HG02970 (cell line): Measurements from ENCODE around the gene GRK3.
"Not testable (repeated sequence)": the region's sequence is repeated elsewhere in the genome, so short reads cannot be mapped to it uniquely, and the experiment has no call there.

Experiments used
- ATAC-seq: cut with Tn5 transposase; IDR thresholded peaks from one replicate; pipeline ENCODE4 v1.9.1; 2021; ENCODE audit warnings: mild to moderate bottlenecking, moderate library complexity, moderate number of reproducible peaks; ENCODE audit not compliant: unreplicated experiment, low FRiP score

Gene GRK3

DNA sequence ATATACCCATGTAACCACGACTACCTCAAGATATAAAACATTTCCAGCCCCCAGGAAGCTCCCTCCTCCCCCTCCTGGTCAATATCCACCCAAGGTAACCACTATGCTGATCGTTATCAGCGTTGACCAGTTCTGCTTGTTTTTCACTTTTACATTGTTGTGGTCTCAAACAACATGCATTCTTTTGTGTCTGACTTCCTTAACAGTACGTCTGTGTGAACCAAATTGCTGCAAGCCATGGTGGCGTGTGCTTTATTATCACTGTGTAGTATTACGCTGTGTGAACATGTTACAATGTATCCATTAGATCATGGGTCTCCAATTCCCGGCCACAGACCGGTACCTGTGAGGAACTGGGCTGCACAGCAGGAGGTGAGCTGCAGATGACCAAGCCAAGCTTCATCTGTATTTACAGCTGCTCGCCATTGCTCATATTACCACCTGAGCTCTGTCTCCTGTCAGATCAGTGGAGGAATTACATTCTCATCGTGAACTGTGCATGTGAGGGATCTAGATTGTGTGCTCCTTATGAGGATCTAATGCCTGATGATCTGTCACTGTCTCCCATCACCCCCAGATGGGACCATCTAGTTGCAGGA lies 15.5 kb upstream of the GRK3 start:
- no peak for ATAC-seq

DNA sequence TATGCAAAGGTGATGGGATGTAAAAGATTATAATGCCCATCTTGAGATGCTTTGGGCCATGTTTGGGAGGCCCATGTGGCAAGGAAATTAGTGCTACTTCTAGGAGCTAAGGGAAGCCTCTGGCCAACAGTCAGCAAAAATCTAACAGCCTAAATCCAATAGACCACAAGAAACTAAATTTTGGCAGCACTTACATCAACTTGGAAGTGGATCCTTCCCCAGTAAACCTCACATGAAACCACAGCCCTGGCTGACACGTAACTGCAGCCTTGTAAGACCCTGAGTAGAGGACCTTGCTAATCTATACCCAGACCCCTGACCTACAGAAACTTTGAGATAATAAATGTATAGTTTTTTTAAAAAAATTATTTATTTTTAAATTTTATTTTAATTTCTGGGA lies 13.1 kb upstream of the GRK3 start:
- ATAC-seq = no peak

DNA sequence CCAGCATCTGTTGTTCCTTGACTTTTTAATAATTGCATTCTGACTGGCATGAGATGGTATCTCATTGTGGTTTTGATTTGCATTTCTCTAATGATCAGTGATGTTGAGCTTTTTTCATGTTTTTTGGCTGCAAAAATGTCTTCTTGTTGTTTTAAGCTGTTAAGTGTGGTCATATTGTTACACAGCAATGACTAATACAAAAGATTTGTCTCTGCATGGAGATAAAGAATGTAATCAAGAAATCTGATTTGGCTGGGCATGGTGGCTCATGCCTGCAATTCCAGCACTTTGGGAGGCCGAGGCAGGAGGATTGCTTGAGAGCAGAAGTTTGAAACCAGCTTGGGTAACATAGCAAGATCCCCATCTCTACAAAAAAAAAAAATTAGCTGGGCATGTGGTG lies 12.1 kb upstream of the GRK3 start:
- not testable (repeated sequence) for ATAC-seq

DNA sequence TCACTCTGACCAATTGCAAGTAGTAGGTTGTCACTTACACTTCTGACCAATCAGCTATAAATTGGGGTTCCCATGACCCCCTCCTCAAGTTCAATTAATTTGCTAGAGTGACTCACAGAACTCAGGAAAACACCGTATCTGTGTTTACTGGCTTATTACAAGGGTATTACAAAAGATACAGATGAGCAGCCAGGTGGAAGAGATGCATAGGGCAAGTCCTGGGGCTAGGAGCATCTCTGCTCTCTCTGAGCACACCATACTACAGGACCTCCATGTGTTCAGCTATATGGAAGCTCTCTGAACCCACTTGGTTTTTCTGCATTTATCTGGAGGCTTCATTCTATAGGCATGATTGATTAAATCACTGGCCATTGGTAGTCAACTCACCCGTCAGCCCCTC lies 11.3 kb upstream of the GRK3 start:
- no peak for ATAC-seq

DNA sequence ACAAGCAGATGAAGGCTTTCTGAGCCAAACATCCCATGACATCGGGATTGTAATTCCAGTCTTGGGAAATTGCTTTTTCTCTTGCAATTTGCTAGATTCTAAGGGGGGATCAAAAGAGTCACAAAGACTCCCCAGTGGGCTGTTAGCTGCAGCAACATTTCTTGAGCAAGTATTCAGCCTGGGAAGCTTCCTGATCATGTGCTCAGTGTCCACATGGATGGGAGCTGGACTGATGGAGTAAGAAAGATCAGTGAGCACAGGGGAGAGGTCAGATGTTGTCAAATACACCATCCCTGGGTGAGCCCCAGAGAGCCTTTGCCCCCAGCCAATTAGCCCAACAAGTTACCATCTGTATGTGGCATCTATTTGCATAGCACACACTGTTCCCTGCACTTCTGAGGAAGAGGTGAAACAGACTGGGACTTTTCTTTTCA lies 10.2 kb upstream of the GRK3 start:
- ATAC-seq = no peak

DNA sequence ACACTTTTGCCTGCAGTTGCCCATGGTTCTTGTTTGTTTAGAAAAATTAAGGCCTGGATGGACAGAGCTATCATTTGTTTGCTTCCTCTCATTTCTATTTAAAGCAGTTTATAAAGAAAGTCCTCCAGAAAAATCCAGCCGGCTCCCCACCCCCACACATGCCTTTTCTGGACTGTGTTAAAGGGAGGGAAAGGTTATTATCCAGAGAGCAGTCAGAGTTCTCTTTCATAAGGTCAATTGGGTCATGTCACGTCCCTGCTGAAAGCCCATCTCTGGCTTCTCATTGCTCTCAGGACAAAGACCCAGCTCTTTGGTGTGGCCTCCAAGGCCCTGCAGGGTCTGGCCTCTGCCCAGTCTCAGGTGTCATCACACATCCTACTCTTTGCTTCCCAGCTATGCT lies 9.8 kb upstream of the GRK3 start:
- ATAC-seq = no peak

DNA sequence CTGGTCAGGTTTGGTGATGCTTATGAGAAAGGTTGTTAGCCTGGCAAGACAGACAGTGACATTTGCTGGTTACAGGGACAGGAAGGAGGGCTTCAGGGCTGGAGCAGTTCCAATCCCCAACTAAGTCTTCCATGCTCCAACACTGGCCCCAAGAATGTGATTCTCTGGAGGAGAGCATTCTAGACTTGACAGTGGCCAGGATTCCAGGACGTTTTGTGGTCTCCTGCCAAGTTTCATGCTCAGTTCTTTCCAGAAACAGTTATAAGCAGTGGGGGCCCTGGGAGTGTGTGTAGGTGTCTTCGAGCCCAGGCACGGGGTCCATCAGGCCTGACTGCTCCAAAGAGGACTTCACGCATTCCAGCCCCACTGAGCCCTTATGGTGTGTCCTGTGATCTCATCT lies 8.9 kb upstream of the GRK3 start:
- ATAC-seq = no peak

DNA sequence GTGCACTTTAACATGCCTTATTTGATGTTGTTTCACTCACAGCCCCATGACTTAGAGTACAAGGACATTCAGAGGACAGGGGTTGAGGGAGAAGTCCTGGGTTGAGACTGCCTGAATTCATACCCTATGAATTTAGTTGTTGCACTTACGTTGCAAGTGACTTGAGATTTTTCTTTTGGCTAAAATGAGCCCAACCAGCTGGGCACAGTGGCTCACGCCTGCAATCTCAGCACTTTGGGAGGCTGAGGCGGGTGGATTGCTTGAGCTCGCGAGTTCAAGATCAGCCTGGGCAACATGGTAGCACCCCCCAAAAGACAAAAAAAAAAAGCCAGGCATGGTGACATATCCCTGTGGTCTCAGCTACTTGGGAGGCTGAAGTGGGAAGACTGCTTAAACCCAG lies 7.3 kb upstream of the GRK3 start:
- no peak for ATAC-seq

DNA sequence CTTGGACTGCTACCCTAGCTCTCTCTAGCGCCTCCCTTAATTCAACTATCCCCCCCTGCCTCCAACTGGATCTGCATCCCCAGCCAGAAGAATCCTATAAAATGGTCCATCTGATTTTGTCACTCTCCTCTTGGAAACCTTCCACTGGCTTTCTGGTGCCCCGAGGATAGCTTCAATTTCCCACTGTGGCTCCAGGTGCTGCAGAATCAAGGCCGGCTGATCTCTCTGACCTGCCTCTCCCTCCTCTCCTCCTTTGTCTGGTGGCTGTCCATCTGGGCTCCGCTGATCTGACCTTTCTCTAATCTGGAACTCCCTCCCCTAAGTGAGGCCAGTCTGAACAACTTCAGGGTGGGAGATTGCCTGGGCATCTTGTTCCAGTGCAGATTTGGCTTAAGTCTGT lies 6.1 kb upstream of the GRK3 start:
- ATAC-seq = no peak

DNA sequence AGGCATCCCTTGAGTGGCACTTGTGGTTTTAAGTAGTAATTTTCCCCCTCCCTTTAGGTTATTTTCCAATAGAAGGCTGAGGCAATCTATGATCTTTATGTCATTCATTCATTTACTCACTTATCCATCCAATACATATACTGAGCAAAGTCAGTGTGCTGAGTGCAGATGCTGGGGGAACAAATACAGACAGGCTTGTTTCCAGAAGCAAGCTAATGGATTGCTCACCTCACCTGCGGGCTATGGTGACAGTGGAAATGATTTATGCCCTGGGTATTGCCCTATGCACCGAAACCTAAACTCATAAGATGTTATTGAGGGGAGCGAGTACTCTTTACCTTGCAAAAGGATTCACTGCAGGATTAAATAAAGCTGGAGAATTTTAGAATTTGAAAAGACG lies 4.6 kb upstream of the GRK3 start:
- not testable (repeated sequence) for ATAC-seq

DNA sequence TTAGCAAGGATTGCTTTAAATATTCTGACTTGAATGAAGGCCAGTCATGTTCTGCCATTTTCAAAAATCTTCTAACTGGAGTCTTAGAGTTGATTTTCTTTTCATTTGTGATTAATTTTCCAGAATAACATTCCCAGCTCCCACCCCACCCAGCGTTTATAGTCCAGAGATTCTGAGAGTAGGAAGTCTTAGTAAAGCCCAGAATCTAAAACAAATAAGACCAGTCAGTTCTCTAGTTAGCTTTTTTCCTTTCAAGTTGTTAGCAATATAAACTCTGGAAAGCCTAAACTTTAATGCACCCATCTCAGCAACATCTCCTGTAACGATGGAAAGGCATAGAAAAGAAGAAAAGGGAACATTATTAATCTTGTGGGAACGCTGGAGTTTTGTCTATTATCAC lies 3.3 kb upstream of the GRK3 start:
- not testable (repeated sequence) for ATAC-seq

DNA sequence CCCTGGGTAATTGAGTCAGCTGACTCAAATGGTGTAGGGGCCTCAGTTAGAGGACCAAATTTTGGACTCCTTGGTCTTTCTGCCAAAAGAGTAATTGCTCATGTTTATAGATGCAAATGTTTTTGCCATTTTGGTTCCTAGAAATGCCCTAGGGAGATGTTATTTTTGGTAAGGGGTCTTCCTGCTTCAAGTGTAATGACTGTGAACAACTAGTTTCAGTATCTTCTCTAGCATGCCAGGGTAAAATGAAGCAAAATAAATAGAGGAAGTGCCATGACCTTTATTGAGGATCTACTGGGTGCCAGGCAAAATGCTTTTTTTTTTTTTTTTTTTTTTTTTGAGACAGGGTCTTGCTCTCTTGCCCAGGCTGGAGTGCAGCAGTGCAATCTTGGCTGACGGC lies 2.5 kb upstream of the GRK3 start:
- ATAC-seq = not testable (repeated sequence)

DNA sequence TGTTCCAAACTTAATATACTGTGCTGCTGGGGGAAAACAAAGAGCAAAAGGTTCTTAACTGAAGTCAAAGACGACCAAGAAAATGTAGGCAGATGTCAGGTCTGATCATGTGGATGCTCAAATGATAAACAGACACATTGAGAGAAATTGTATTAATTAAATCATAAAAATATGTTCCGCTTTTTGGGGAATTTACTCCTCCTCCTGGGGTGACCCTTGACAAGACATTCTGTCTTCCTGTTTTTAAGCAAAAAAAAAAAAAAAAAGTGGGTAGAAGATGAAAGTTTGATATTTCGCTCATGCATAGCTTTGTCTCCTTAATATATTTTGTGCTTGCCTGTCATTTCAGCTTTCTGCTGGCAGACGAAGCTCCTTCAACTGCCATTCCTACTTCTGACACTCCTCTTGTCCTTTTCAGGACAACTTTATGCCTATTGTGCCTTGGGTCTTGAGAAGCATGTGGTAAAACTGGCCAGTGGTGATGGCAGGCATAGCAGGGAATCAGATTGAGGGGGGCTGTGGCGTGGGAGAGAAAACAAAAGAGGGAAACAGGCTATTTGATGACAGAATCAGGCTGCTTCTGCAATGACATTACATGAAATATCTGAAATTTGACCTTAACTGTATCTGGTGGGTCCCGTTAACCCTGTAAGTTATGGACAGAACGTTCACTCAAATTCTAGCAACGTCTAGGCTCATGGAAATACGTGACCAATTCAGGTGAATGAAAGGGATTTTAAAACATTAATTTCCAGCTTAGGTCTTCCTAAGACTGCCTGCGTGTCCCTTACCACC lies 1.3 kb upstream of the GRK3 start:
- ATAC-seq = not testable (repeated sequence)

DNA sequence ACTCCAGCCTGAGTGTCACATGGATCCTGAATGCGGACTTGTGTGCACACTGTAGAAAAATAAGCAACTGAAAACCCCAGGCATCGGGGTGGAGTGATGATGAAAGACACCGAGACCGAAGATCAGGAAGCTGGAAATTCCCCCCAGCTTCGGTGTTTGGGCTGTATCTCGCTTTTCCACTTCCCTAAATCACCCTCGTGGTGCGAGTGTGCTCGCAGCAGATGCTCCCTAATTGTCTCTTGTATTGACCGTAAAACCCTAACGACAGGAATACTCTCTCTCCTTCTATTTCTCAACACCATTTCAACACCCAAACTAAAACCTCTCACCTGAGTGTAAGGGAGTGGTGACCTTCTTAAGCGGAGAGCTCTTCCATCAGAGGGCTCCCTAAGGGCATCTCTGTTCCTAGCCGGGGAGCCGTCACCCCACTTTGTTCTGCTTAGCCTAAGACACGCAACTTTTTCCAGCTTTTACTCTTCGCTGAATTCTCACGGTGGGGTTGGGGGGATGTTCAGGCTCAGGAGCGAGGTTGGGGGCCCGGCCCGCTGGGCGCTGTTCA lies 635 bp upstream of the GRK3 start:
- ATAC-seq = peak; percentile 17

DNA sequence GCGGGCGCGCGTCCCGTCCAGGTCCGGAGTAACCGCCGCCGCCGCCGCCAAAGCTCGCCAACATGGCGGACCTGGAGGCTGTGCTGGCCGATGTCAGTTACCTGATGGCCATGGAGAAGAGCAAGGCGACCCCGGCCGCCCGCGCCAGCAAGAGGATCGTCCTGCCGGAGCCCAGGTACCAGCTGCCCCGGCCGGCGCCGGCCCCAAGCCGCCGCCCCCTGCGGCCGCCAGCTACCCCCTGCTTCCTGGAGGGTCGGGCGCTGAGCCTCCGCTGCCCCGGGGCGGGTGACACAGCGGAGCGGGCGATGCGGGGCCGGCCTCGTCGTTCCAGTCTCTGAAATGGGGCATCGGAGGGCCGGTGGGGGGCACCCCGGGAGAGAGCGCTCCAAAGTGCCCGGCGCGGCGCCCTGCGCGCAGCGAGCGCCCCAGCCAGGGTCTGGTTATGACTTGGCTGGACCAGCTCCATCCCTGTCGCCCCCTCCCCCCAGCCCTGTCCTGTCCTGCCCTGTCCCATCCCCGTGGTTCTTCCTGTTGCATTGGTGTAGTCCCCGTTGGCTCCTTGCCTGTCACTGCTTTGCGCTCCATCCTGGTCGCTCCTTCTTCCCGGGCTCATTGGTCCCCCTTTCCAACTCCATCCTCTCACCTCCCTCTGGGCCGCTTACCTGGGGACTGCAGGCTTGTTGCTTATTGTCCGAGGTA lies 653 bp downstream of the GRK3 start:
- ATAC-seq = no peak

DNA sequence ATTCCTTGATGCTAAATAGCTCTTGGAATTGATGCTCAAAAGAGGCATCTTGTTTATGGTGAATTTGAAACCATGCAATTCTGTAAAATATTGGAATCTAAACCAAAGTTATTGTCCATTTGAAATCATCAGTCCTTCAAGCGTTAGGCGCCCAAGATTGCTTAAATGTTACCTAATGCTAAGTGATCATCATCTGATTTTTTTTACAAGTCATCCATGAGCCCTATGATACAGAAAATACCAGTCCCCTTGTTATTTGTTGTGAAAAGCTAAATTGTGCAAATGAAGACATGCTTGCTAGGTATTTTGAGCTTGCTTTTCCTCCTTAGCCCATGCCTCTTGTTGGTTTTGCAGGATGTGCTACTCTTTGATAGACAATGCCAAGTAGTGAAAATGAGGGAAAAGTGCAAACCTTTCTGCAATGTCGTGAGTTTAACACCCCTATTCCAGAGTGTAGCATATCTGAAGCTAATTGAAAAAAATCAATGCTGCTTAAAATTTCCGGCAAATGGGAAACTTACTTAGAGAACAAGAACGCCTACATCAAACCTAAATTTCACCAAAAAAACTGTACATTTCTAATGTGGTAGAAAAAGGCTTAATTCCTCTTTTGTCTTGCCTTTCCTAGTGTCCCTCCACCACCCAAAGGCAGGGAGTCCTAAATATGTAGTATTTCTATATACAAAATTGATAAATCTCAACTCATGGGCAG lies 1.9 kb downstream of the GRK3 start:
- no peak for ATAC-seq

DNA sequence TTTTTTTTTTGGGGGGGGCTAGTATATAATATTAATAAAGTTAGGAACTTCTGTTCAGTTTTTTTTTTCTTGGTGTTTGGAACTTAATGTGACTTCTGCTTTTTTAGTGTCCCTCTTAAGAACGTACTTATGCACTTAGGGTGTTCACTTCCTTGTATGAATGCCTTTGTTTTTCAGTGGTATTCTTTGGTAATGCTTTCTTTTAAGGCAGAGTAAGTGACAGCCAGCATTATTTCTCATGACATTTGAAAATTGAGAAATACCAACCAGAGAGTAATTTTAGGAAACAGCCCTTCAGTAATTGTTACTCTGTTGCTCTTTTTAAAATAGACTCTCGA lies 2.4 kb downstream of the GRK3 start:
- ATAC-seq = no peak

DNA sequence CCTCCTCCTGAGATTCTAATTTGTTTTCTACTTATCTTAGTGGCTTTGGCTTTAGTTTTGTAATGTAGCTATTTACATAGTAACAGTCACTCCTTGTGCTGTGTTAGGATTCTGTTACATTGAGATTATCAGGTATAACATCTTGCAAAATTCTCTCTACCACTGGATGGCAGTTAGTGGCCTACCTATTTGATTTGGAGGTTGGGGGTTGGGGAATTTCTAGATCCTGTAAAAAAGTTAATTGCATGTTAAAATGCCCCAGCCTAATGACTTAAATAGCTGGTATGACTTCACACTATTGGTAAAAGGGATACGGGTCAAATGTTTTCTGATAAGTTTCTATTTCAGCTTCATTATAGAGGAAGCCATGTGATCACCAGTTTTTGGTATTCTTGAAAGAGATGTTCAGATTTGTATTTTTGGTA lies 2.8 kb downstream of the GRK3 start:
- ATAC-seq = no peak

DNA sequence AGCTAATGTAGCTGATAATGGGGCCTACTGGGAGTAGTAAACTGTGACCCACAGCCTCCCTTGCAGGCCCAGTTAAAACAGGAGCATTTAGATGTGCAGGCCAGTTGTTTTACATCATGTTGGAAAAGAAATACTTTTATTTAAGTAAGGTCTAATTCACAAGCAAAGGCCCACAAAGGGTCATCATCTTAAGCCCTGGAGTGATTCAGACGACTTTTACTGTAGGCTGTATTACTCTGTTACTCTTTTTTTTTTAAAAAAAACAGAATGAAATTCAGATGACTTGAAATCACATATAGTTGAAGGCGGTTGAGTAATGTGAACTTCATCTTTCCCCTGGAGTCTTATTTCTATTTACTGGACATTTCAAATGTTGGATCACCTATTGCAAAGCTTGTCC lies 3.6 kb downstream of the GRK3 start:
- ATAC-seq = not testable (repeated sequence)

DNA sequence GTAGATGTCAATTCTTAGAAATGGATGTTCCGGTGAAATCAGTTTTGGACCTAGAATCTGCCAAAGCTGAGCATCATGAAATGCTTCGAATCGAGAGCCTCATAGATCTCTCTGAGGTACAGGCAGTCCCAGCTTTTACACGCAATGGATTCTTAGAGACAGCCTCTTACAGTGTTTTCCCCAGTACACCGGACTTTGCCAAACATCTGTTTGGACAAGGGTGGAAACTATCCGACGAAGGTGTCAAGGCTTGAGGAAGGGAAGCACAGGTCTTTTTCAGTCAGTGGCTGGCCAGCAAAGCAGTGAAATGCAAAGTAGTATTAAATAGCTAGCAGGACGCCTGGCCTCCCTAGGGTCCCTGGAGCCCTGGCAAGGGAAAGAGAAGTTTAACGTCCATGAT lies 4.9 kb downstream of the GRK3 start:
- ATAC-seq = no peak

DNA sequence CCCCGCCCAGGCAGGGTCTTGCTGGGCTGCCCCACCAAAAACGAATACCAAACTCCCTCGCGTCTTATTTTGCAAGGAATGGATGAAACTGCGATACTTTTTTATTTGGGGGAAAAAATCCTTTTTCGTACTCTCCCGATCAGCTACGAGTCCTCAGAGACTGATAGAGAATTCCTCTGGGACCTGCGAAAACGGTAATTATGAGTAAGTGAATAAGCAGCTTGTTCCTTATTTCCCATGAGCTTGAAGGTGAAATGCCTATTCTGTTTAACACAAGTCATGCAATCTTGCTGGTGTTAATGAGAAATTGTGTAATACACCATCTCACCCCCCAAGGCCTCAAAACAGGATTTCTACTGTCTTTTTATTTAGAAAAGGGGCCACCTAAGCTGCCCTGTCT lies 5.5 kb downstream of the GRK3 start:
- ATAC-seq = no peak
